ENCODE data around the gene NEK5. TPM values are rescaled to one million over a fixed set of nuclear protein-coding genes. Genes with fewer than 3 reads are reported as not detected.
A peak's percentile ranks its signal among the peaks of the same experiment; 100 is the strongest.

NEK5 gene
- polyA plus RNA-seq, 3 donors = 0.07 TPM; not detected in 2

- H3K4me1 Mint-ChIP-seq = peaks cover 39% of the 10 kb centered on the region
- 0% methylated on average over 10 of the region's 17 CpGs for WGBS (ENCODE audit: insufficient coverage)
- TF ChIP-seq CTCF (IDR thresholded peaks at IDR 0.05) = no peak
- Histone ChIP-seq H3K9me3 (replicated peaks in 1 of 2; ENCODE audit: control insufficient read depth in 1 of 2, insufficient read depth in 1 of 2, low read length in 2 of 2) (no peaks in the 10 kb centered on the region), H3K27ac (ENCODE audit: low read depth in 1 of 2, low read length in 2 of 2) (peak overlapping the region; percentile 36 to 77), H3K27me3 (ENCODE audit: control insufficient read depth in 2 of 2, insufficient read depth in 2 of 2, low read length in 2 of 2) (peaks cover 0 to 4% of the 10 kb centered on the region in 2 donors), H3K9ac (ENCODE audit: insufficient read depth, low read length, poor library complexity, severe bottlenecking) (peak overlapping the region; percentile 82), H3K36me3 (replicated peaks in 1 of 2; ENCODE audit: control insufficient read depth in 1 of 2, insufficient read depth in 2 of 2, low read length in 2 of 2) (peaks cover 0 to 23% of the 10 kb centered on the region in 2 donors), H3K4me2 (replicated peaks; ENCODE audit: extremely low read depth, low read length, poor library complexity, severe bottlenecking) (peak overlapping the region; percentile 80), H3K79me2 (ENCODE audit: insufficient read depth, low read length) (no peaks in the 10 kb centered on the region), H3K4me3 (replicated peaks in 1 of 3; ENCODE audit: low read depth in 2 of 3, low read length in 3 of 3) (peak overlapping the region; percentile 74 to 88 (median 76)), H3K4me1 (ENCODE audit: control insufficient read depth in 1 of 2, insufficient read depth in 2 of 2, low read length in 2 of 2) (peaks cover 11 to 18% of the 10 kb centered on the region in 2 donors), H2AFZ (ENCODE audit: insufficient read depth, low read depth, low read length, poor library complexity, severe bottlenecking) (peak overlapping the region; percentile 95), H4K20me1 (ENCODE audit: insufficient read depth, low read length) (no peaks in the 10 kb centered on the region)
- peaks cover 0 to 2% (median 0%) of the 10 kb centered on the region in 7 donors for H3K9me3 Mint-ChIP-seq
- peak overlapping the region; percentile 95 to 96 for H3K4me3 Mint-ChIP-seq
- peak overlapping the region in 5 of 7 donors; percentile 6 to 82 (median 77) for H3K27ac Mint-ChIP-seq
- intact Hi-C loops (cut with micrococcal nuclease) = no loop called here
- H3K27me3 Mint-ChIP-seq (ENCODE audit: low read depth in 3 of 3) = peaks cover 1 to 9% (median 9%) of the 10 kb centered on the region in 3 donors
- peaks cover 12 to 22% of the 10 kb centered on the region in 2 donors for H3K36me3 Mint-ChIP-seq
- peak in 1 of 3 donors; percentile 25 for DNase-seq
These were observed 29.8 kb upstream of the NEK5 start for GRCh38 chr13:52158629-52159158.

GRCh38 chr13:52156724-52157261 is 27.9 kb upstream of the NEK5 start:
- no peak for TF ChIP-seq CTCF (IDR thresholded peaks at IDR 0.05)
- Histone ChIP-seq H3K27ac (ENCODE audit: low read depth in 1 of 2, low read length in 2 of 2) (no peak overlapping the region), H3K4me3 (replicated peaks in 1 of 3; ENCODE audit: low read depth in 2 of 3, low read length in 3 of 3) (no peak overlapping the region), H3K27me3 (ENCODE audit: control insufficient read depth in 2 of 2, insufficient read depth in 2 of 2, low read length in 2 of 2) (peaks cover 0 to 4% of the 10 kb centered on the region in 2 donors), H2AFZ (ENCODE audit: insufficient read depth, low read depth, low read length, poor library complexity, severe bottlenecking) (no peak overlapping the region), H3K4me1 (ENCODE audit: control insufficient read depth in 1 of 2, insufficient read depth in 2 of 2, low read length in 2 of 2) (peaks cover 11 to 18% of the 10 kb centered on the region in 2 donors), H3K79me2 (ENCODE audit: insufficient read depth, low read length) (no peaks in the 10 kb centered on the region), H3K36me3 (replicated peaks in 1 of 2; ENCODE audit: control insufficient read depth in 1 of 2, insufficient read depth in 2 of 2, low read length in 2 of 2) (peaks cover 7 to 32% of the 10 kb centered on the region in 2 donors), H4K20me1 (ENCODE audit: insufficient read depth, low read length) (no peaks in the 10 kb centered on the region), H3K9ac (ENCODE audit: insufficient read depth, low read length, poor library complexity, severe bottlenecking) (no peak overlapping the region), H3K9me3 (replicated peaks in 1 of 2; ENCODE audit: control insufficient read depth in 1 of 2, insufficient read depth in 1 of 2, low read length in 2 of 2) (no peaks in the 10 kb centered on the region), H3K4me2 (replicated peaks; ENCODE audit: extremely low read depth, low read length, poor library complexity, severe bottlenecking) (no peak overlapping the region)
- peaks cover 16 to 30% of the 10 kb centered on the region in 2 donors for H3K36me3 Mint-ChIP-seq
- peaks cover 1 to 9% (median 7%) of the 10 kb centered on the region in 3 donors for H3K27me3 Mint-ChIP-seq (ENCODE audit: low read depth in 3 of 3)
- WGBS (ENCODE audit: insufficient coverage) = no CpG with 5 or more reads among the region's 1 CpG
- intact Hi-C loops (cut with micrococcal nuclease) = no loop called here
- H3K27ac Mint-ChIP-seq = no peak overlapping the region
- no peak overlapping the region for H3K4me3 Mint-ChIP-seq
- no peak for DNase-seq
- H3K9me3 Mint-ChIP-seq = peaks cover 0 to 2% (median 0%) of the 10 kb centered on the region in 7 donors
- H3K4me1 Mint-ChIP-seq = peaks cover 35% of the 10 kb centered on the region
